GM21786 (cell line): ENCODE data around the gene DGKH.

Source experiments
- ATAC-seq: cut with Tn5 transposase; IDR thresholded peaks from one replicate; pipeline ENCODE4 v1.9.1; 2021; ENCODE audit not compliant: unreplicated experiment

Gene DGKH

GRCh38 chr13:42048342-42048683, at the start of gene DGKH:
Gene DGKH, plus strand, starts transcription at chr13:42048648. Its CDS starts 126 bp downstream, at chr13:42048774.
- peak; percentile 19 for ATAC-seq

DNA sequence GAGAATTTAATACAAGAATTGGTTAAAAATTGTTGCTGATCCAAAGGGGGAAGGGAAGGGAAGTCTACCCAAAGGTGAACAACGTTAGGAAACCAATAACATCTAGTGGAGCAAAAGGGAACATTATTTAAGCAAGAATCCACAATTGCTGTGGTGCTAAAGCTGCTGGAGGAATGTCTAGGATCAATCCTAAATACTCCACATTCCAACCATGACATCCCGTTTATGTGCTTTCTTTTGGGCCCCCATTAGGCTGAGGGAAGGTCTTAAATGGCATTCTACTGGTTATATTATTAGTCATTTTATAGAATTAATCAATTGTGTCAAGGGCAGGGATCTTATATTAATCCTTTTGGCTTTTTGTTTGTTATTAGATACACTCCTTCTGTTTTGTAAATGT, 47.6 kb upstream of the DGKH start:
- ATAC-seq = no peak

- no peak for ATAC-seq
These were observed 46.9 kb upstream of the DGKH start for GRCh38 chr13:42001580-42001979.

GRCh38 chr13:42002066-42002465, 46.4 kb upstream of the DGKH start:
- no peak for ATAC-seq

- ATAC-seq = no peak
These were observed 40.6 kb upstream of the DGKH start for GRCh38 chr13:42007844-42008243.

GRCh38 chr13:42009057-42009456, 39.4 kb upstream of the DGKH start:
- ATAC-seq = no peak

DNA sequence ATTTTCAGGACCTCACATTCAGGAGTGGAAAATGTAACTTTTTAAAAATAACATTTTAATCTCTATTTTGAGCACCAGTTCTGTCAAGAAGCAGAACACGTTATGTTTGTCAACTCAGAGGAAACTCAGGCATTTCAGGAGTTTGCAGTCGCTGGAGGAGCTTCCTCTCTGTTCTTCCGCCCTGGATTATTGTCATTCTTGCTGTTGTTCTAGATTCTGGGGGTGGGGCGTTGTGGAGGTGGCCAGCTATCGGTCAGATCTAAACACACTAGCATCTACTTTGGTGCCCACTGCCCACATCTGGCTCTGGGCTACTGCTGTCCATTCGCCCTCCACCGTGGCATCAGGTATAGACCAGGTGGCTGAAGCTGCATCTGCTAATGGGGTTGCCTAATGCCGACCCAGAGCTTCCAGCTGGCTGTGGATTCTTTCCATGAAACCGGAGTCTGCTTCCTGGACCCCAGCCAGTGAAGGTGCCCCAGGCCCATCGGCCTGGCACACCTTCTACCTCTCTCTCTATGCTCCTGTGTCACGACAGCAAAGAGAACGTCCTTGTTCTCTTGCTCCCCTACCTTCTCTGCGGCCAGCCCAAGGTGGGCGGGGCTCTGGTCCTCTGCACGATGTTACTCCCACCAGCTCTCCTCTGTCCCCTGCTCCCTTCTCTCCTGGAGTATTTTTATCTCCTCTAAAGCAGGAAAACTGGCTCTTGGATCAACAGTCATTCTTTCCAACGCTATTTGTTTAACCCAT, 36.7 kb upstream of the DGKH start:
- ATAC-seq = no peak

DNA sequence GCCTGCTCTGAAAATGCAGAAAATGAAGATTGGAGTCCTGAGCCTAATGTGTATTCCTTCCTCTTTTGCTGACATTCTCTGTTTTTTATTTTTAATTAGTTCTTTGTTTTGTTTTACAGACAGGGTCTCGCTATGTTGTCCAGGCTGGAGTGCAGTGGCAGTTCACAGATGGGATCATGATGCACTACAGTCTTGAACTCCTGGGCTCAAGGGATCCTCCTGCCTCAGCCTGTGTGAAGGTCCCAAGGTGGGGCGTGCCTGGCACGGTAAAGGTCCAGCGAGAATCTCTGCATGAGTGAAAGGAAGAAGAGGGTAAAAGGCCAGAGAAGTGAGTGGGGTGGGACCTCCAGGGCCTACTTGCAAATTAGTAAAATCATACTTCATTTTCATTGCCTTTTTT, 34.3 kb upstream of the DGKH start:
- ATAC-seq = no peak

- ATAC-seq = no peak
These were observed 31.2 kb upstream of the DGKH start for GRCh38 chr13:42017264-42017663.

DNA sequence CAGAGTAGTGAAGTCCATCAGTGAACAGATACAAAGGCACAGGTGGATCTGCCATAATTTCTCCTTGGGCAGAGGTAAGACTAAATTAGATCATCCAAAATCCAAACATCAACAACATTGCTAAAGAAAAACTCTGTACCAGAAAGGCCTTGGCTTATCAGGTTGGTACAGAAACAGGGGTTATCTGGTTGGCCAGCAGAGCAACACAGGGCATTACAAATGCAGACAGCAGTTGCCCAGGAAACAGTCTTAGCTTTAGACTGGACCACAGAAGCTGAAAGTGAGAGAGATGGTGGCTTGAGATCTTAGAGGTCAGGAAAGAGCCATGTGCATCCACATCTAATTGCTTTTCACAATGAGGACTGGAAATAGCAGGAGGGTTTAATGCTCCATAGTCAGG, 26.6 kb upstream of the DGKH start:
- ATAC-seq = no peak

GRCh38 chr13:42022336-42022735, 26.1 kb upstream of the DGKH start:
- no peak for ATAC-seq

DNA sequence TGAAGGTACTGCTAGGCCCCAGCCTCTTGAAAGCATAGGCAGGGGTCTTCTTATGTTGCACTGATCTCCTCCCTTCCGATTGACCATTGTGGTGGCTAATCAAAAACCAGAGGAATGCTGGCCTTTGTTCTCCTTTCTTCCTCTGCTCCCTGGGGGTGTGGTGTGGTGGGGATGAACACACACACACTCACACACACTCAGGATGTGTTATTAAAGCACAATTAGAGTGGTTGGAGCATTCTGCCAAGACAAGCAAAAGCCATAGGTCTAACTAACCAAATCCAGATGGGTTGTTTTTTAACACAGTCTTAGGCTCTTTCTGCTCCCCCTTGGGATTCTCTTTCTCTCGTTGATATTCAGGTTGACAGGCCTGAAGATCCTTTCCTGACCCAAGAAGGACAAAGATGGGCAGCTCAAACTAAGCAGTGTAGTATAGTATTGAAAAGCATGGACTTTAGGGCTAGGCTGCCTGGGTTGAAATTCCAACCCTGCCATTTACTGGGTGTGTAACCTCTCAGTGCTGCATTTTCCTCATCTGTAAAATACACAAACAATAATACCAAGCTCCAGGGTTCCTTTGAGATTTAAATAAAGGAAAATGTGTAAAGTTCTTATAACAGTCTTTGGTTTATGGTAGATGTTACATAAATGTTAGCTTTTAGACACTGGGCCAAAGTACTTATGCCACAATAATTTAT, 25.5 kb upstream of the DGKH start:
- no peak for ATAC-seq

- ATAC-seq = no peak
These were observed 21.2 kb upstream of the DGKH start for GRCh38 chr13:42027286-42027685.

DNA sequence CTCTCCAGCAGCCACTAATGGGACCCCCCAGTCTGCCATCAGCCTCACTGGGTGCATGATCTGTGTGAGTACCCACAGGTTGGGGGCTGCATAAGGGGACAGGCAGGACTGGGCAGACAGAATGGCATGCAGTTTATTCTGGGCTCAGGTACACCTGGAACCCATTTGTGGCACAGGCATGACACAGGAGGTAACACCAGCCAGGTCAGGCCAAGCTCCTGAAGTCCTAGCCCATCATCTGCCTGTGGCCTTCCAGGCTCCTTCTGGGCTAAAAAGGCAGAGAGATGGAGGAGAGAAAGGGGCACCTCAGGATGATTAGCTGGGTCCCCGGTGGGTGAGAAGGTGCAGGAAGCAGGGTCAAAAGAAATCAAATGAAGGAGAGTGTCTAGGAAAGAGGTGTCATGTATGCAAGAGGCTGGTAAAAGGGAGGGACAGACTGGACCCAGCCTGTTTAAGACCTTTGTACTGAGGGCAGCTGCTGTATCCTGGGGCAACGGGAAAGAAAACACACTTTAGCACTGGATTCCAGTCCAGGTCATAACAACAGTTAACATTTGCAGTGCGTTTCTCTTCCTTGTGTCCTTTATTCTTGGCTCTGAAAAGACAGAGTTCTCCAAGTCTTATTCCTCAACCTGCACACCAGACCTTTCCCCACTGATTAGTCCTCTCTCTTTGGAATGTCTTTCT, 20.2 kb upstream of the DGKH start:
- ATAC-seq = no peak

DNA sequence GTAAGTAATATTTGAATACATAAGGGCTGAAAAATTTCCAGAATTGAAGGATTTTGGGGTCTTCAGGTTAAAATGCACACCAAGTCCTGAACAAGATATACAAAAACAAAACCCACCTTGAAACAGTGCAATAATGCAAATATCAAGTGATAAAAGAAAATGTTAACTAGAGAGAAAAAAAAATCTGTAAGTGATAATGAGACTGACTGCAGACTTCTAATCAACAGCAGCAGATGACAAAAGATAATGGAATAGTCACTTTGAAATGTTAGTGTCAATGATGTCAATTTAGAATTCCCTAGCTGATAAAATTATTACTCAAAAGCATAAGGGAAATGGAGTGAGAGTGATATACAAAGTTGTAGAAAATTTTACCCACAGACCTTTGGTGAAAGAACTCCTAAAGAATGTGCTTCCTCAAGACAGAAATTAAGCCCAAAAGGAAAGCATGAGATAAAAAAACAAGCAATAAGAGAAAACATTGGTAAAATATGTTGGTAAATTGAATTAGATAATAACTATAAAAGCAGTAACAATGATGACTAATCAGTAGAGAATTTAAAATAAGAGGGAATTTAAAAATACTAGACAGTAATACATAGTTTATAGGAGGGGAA, 12.4 kb upstream of the DGKH start:
- ATAC-seq = no peak

- no peak for ATAC-seq
These were observed 11.7 kb upstream of the DGKH start for GRCh38 chr13:42036711-42037110.

- no peak for ATAC-seq
These were observed 9.6 kb upstream of the DGKH start for GRCh38 chr13:42038661-42039456.

DNA sequence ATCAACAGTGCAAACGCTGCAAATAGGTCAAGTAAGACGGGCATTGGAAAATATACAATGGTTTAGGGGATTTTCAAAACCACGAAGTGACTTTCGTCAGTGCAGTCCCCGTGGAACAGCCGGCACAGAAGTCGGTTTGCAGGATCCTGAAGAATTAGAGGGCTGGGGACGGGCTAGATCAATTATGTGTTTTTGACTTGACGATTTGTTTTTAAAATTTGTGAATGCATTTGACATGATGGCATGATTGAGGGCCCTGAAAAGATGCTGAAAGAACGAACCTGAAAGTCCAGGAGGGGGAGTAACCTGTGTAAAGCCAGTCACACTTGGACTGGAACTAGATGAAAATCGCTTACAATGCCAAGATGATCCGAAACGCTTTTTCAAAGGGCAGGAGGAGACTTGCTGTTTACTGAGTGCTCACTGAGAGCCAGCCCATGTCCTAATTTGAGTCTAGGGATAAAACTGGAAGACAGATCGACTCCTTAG, 8.9 kb upstream of the DGKH start:
- peak; percentile 6 for ATAC-seq

- peak; percentile 57 for ATAC-seq
These were observed 8.3 kb upstream of the DGKH start for GRCh38 chr13:42039946-42040729.

GRCh38 chr13:42040730-42041010, 7.8 kb upstream of the DGKH start:
- peak; percentile 13 for ATAC-seq
